GM23338 (cell line): Measurements from ENCODE around the gene PABPC4L. TPM values are rescaled to one million over a fixed set of nuclear protein-coding genes. Genes with fewer than 3 reads are reported as not detected.

Experiments used
- ATAC-seq: fragments of 200-7000 bp; cut with Tn5 transposase; 3 replicates; pipeline ENCODE4 v1.9.1; 2020
- DNase-seq: peaks from one replicate; pipeline ENCODE4 v3.0.0-alpha.2; 2015; ENCODE audit warnings: low spot score
- H2AFZ ChIP-seq: fragments of 200-600 bp; sonication (generic); 2 replicates; pipeline ENCODE4 v1.8.0; 2016; ENCODE audit warnings: antibody characterized with exemption, mild to moderate bottlenecking, moderate library complexity
- H3F3A ChIP-seq: fragments of 200-600 bp; sonication (generic); replicated peaks from 2 replicates; pipeline ENCODE4 v1.8.0; 2017; ENCODE audit warnings: antibody characterized with exemption, mixed run types, low read depth
- H3K27ac ChIP-seq: fragments of 200-600 bp; sonication (generic); 2 replicates; pipeline ENCODE4 v1.6.1; 2016; ENCODE audit warnings: low read depth
- H3K27me3 ChIP-seq: fragments of 200-600 bp; sonication (generic); 2 replicates; pipeline ENCODE4 v1.8.0; 2016; ENCODE audit warnings: mild to moderate bottlenecking, mixed run types, moderate library complexity; ENCODE audit not compliant: insufficient read depth
- H3K36me3 ChIP-seq: fragments of 200-600 bp; sonication (generic); 2 replicates; pipeline ENCODE4 v1.8.0; 2016; ENCODE audit warnings: mild to moderate bottlenecking; ENCODE audit not compliant: insufficient read depth
- H3K4me1 ChIP-seq: fragments of 200-600 bp; sonication (generic); 2 replicates; pipeline ENCODE4 v1.8.0; 2016; ENCODE audit warnings: mild to moderate bottlenecking, moderate library complexity; ENCODE audit not compliant: insufficient read depth
- H3K4me2 ChIP-seq: fragments of 200-600 bp; sonication (generic); 2 replicates; pipeline ENCODE4 v1.7.1; 2017; ENCODE audit warnings: mixed run types
- H3K4me3 ChIP-seq: fragments of 200-600 bp; sonication (generic); 2 replicates; pipeline ENCODE4 v1.6.1; 2016; ENCODE audit warnings: mixed run types
- H3K79me2 ChIP-seq: fragments of 200-600 bp; sonication (generic); replicated peaks from 2 replicates; pipeline ENCODE4 v1.8.0; 2017; ENCODE audit warnings: mild to moderate bottlenecking; ENCODE audit not compliant: insufficient read depth
- H3K9me2 ChIP-seq: fragments of 200-600 bp; sonication (generic); 2 replicates; pipeline ENCODE4 v1.8.0; 2017; ENCODE audit not compliant: insufficient read depth
- H4K20me1 ChIP-seq: fragments of 200-600 bp; sonication (generic); replicated peaks from 2 replicates; pipeline ENCODE4 v1.8.0; 2017; ENCODE audit warnings: mild to moderate bottlenecking; ENCODE audit not compliant: insufficient read depth
- H3K27ac Mint-ChIP-seq: 2 replicates; pipeline ENCODE4 v1.8.0; 2020; ENCODE audit warnings: inconsistent platforms, mild to moderate bottlenecking, moderate library complexity, mixed read lengths
- H3K27me3 Mint-ChIP-seq: 3 replicates; pipeline ENCODE4 v1.8.0; 2022; ENCODE audit warnings: low read depth, mild to moderate bottlenecking, moderate library complexity, mixed read lengths, inconsistent platforms; ENCODE audit not compliant: insufficient read depth, poor library complexity
- H3K36me3 Mint-ChIP-seq: 3 replicates; pipeline ENCODE4 v1.8.0; 2021; ENCODE audit warnings: low read depth, mild to moderate bottlenecking, inconsistent platforms, moderate library complexity, mixed read lengths
- H3K4me1 Mint-ChIP-seq: 3 replicates; pipeline ENCODE4 v1.8.0; 2020; ENCODE audit warnings: mild to moderate bottlenecking, inconsistent platforms, mixed read lengths
- H3K4me3 Mint-ChIP-seq: 3 replicates; pipeline ENCODE4 v1.8.0; 2021; ENCODE audit warnings: moderate library complexity, mild to moderate bottlenecking, inconsistent platforms, mixed read lengths
- H3K9me3 Mint-ChIP-seq: 3 replicates; pipeline ENCODE4 v1.8.0; 2020; ENCODE audit warnings: moderate library complexity, mild to moderate bottlenecking, inconsistent platforms, mixed read lengths
- CREB1 ChIP-seq: fragments of 250-450 bp; sonication (Bioruptor Pico); IDR thresholded peaks from 2 replicates; pipeline ENCODE4 v1.5.0; 2020; ENCODE audit warnings: low read depth, mild to moderate bottlenecking, moderate library complexity
- CTCF ChIP-seq, 2 experiments: fragments of 200-600 bp in 1 of 2; sonication (generic) in 1 of 2; conservative IDR thresholded peaks; 2 replicates each; pipeline versions ENCODE4 v1.5.1 to v1.6.1; 2016 to 2017; ENCODE audit warnings: antibody characterized with exemption in 2 of 2, low read depth in 2 of 2, mild to moderate bottlenecking in 2 of 2, moderate library complexity in 1 of 2
- EZH2 ChIP-seq: fragments of 200-600 bp; sonication (generic); IDR thresholded peaks from one replicate; pipeline ENCODE4 v1.8.0; 2017; ENCODE audit warnings: antibody characterized with exemption, mild to moderate bottlenecking, low read depth; ENCODE audit not compliant: unreplicated experiment
- POLR2AphosphoS5 ChIP-seq: IDR thresholded peaks from 2 replicates; pipeline ENCODE4 v1.6.1; 2016; ENCODE audit warnings: antibody characterized with exemption, low read depth
- ZNF331 ChIP-seq: fragments of 250-450 bp; sonication (Bioruptor Pico); IDR thresholded peaks from 2 replicates; pipeline ENCODE4 v1.5.0; 2020; ENCODE audit warnings: low read depth, mild to moderate bottlenecking, moderate library complexity
- ZNF462 ChIP-seq: fragments of 250-450 bp; sonication (Bioruptor Pico); IDR thresholded peaks from 2 replicates; pipeline ENCODE4 v1.5.0; 2020; ENCODE audit warnings: mild to moderate bottlenecking, moderate library complexity
- polyA plus RNA-seq: library from polyadenylated mRNA; unstranded; fragments of >200 nt; fragmentation: Nextera tagmentation; extraction: Ambion mirVana; gene quantifications from 2 replicates; pipeline ENCODE4 v1.2.1, GENCODE V29; 2016
- total RNA-seq: library from RNA; depleted of rRNA; stranded (reverse); fragments of >200 nt; shearing (Covaris generic); gene quantifications from 2 replicates; pipeline ENCODE4 v1.2.3, GENCODE V29; 2014

The PABPC4L gene
- total and polyA plus RNA-seq, 2 experiments from 2014 or later, result 1.8 to 4.6 TPM

GRCh38 chr4:134200811-134201215, 776 bp downstream of the PABPC4L start:
- H3K9me2 ChIP-seq, result no peaks in the 10 kb centered on the region; the same call in 1 of the 2 replicates
- H3K4me3 ChIP-seq, result peak overlapping the region; percentile 57
- no peaks in the 10 kb centered on the region; the same call in 1 of the 2 replicates for H3K27me3 ChIP-seq
- H3K4me1 ChIP-seq, result peaks cover 16% of the 10 kb centered on the region
- H4K20me1 ChIP-seq, result no peaks in the 10 kb centered on the region
- H3K36me3 Mint-ChIP-seq, result peaks cover 7% of the 10 kb centered on the region; the same call in 2 of the 3 replicates
- TF ChIP-seq ZNF331 (CRISPR knock-in tag) (no peak), EZH2 (no peak), POLR2AphosphoS5 (no peak), CTCF (conservative IDR thresholded peaks at IDR 0.05; ENCODE audit: low read depth in 2 of 2) (no peak), ZNF462 (CRISPR knock-in tag) (no peak), CREB1 (CRISPR knock-in tag) (no peak)
- H2AFZ ChIP-seq, result peak overlapping the region; percentile 87
- peak overlapping the region; percentile 80 for H3K4me2 ChIP-seq
- ATAC-seq (peak; percentile 23; the same call in 2 of the 3 replicates), DNase-seq (no peak)
- H3K27ac ChIP-seq, result no peak overlapping the region
- H3K27ac Mint-ChIP-seq, result no peak overlapping the region
- no peaks in the 10 kb centered on the region for H3K27me3 Mint-ChIP-seq
- no peaks in the 10 kb centered on the region for H3F3A ChIP-seq
- H3K79me2 ChIP-seq, result no peaks in the 10 kb centered on the region; the same call in 1 of the 2 replicates
- no peaks in the 10 kb centered on the region; the same call in 2 of the 3 replicates for H3K4me1 Mint-ChIP-seq
- peaks cover 8% of the 10 kb centered on the region; the same call in 2 of the 3 replicates for H3K9me3 Mint-ChIP-seq
- peak overlapping the region; percentile 61 for H3K4me3 Mint-ChIP-seq
- H3K36me3 ChIP-seq, result peaks cover 3% of the 10 kb centered on the region
